Liver (tissue), 3 donors: ENCODE results near the gene BTNL8.

Experiments
- ATF3 ChIP-seq: IDR thresholded peaks from 2 replicates; pipeline ENCODE4 v1.6.1; 2016; ENCODE audit warnings: antibody characterized with exemption
- CTCF ChIP-seq: fragments of 150-350 bp; IDR thresholded peaks from 2 replicates; pipeline ENCODE4 v1.5.1; 2017; ENCODE audit warnings: improper control_type of control experiment, low read depth, low read length; ENCODE audit not compliant: missing input control
- EGR1 ChIP-seq, 2 donors: IDR thresholded peaks; 2 replicates each; pipeline ENCODE4 v1.6.1; 2016 to 2018; ENCODE audit warnings: antibody characterized with exemption in 2 of 2, low read depth in 2 of 2
- GABPA ChIP-seq, 2 donors: IDR thresholded peaks in 1 of 2; conservative IDR thresholded peaks in 1 of 2; 2 replicates each; pipeline ENCODE4 v1.6.1; 2016; ENCODE audit warnings: antibody characterized with exemption in 2 of 2, mild to moderate bottlenecking in 1 of 2, moderate library complexity in 1 of 2
- MAX ChIP-seq: IDR thresholded peaks from 2 replicates; pipeline ENCODE4 v1.6.1; 2016; ENCODE audit warnings: antibody characterized with exemption
- NR2F2 ChIP-seq: IDR thresholded peaks from 2 replicates; pipeline ENCODE4 v1.6.1; 2016; ENCODE audit warnings: antibody characterized with exemption
- RAD21 ChIP-seq, 2 donors: IDR thresholded peaks; 2 replicates each; pipeline ENCODE4 v1.6.1; 2016; ENCODE audit warnings: antibody characterized with exemption in 2 of 2, mild to moderate bottlenecking in 2 of 2
- REST ChIP-seq: IDR thresholded peaks from 2 replicates; pipeline ENCODE4 v1.6.1; 2016; ENCODE audit warnings: antibody characterized with exemption, mild to moderate bottlenecking
- RXRA ChIP-seq, 2 donors: IDR thresholded peaks; 2 replicates each; pipeline ENCODE4 v1.6.1; 2017 to 2018; ENCODE audit warnings: antibody characterized with exemption in 2 of 2, mild to moderate bottlenecking in 1 of 2
- SP1 ChIP-seq: IDR thresholded peaks from 2 replicates; pipeline ENCODE4 v1.6.1; 2018; ENCODE audit warnings: antibody characterized with exemption, mild to moderate bottlenecking
- TAF1 ChIP-seq: conservative IDR thresholded peaks from 2 replicates; pipeline ENCODE4 v1.6.1; 2016; ENCODE audit warnings: antibody characterized with exemption, mild to moderate bottlenecking
- donor health status: healthy.
- donor health status: healthy.

GRCh38 chr5:180853848-180854176, 45.1 kb upstream of the BTNL8 start:
- no peak for TF ChIP-seq REST
- TF ChIP-seq MAX, result no peak
- TF ChIP-seq CTCF, result no peak
- TF ChIP-seq NR2F2, result no peak
- no peak for TF ChIP-seq RAD21 (IDR thresholded peaks at IDR 0.05)
- TF ChIP-seq SP1, result no peak
- TF ChIP-seq GABPA (IDR thresholded peaks at IDR 0.05 in 1 of 2, conservative IDR thresholded peaks at IDR 0.05 in 1 of 2), result no peak
- TF ChIP-seq RXRA (IDR thresholded peaks at IDR 0.05), result no peak
- TF ChIP-seq EGR1 (IDR thresholded peaks at IDR 0.05; ENCODE audit: low read depth in 2 of 2), result no peak
- TF ChIP-seq ATF3, result no peak
- no peak for TF ChIP-seq TAF1
